CD8-positive, alpha-beta memory T cell (primary cell): ENCODE measurements around the gene CEP170B. TPM values are rescaled to one million over a fixed set of nuclear protein-coding genes. Genes with fewer than 3 reads are reported as not detected.

Experiments
- CTCF ChIA-PET: fragments of 350-600 bp; sonication (Branson Sonifier 250); formaldehyde crosslinking; loops from one replicate; lab custom pipeline; 2021; ENCODE audit warnings: antibody characterized with exemption; lab: Charles Lee
- POLR2A ChIA-PET: fragments of 350-600 bp; sonication (Branson Sonifier 250); formaldehyde crosslinking; loops from one replicate; lab custom pipeline; 2021; ENCODE audit warnings: antibody characterized with exemption; lab: Charles Lee
- DNase-seq, 5 donors: peaks; one replicate each; pipeline versions ENCODE4 v3.0.0 to v3.0.0-alpha.2; 2020 to 2022; ENCODE audit warnings: mixed read lengths in 1 of 5
- H3K27ac ChIP-seq: one replicate; pipeline ENCODE4 v1.7.0; 2013; ENCODE audit warnings: low read depth, mild to moderate bottlenecking, low read length, moderate library complexity
- H3K27me3 ChIP-seq: 2 replicates; pipeline ENCODE4 v1.7.0; 2013; ENCODE audit warnings: low read length, mild to moderate bottlenecking; ENCODE audit not compliant: insufficient read depth, poor library complexity, severe bottlenecking
- H3K36me3 ChIP-seq: 2 replicates; pipeline ENCODE4 v1.7.0; 2013; ENCODE audit warnings: mild to moderate bottlenecking, low read length, moderate library complexity; ENCODE audit not compliant: insufficient read depth
- H3K4me1 ChIP-seq: 2 replicates; pipeline ENCODE4 v1.7.0; 2013; ENCODE audit warnings: mild to moderate bottlenecking, low read length, moderate library complexity; ENCODE audit not compliant: insufficient read depth
- H3K4me3 ChIP-seq: 2 replicates; pipeline ENCODE4 v1.7.0; 2013; ENCODE audit warnings: mild to moderate bottlenecking, low read length
- H3K9me3 ChIP-seq: 2 replicates; pipeline ENCODE4 v1.7.0; 2013; ENCODE audit warnings: mild to moderate bottlenecking, low read length
- H3K27ac Mint-ChIP-seq, 8 donors: one replicate each; pipeline ENCODE4 v1.8.0; 2020 to 2021; ENCODE audit warnings: mixed read lengths in 8 of 8, mild to moderate bottlenecking in 6 of 8, inconsistent platforms in 3 of 8, moderate library complexity in 3 of 8
- H3K27me3 Mint-ChIP-seq, 2 donors: one replicate each; pipeline ENCODE4 v1.8.0; 2020 to 2021; ENCODE audit warnings: mixed read lengths in 2 of 2, mild to moderate bottlenecking in 1 of 2, moderate library complexity in 1 of 2
- H3K36me3 Mint-ChIP-seq, 3 donors: one replicate each; pipeline ENCODE4 v1.8.0; 2020 to 2021; ENCODE audit warnings: mixed read lengths in 3 of 3, inconsistent platforms in 1 of 3, mild to moderate bottlenecking in 1 of 3
- H3K4me1 Mint-ChIP-seq, 3 donors: one replicate each; pipeline ENCODE4 v1.8.0; 2020 to 2021; ENCODE audit warnings: mixed read lengths in 3 of 3, inconsistent platforms in 1 of 3, mild to moderate bottlenecking in 1 of 3
- H3K4me3 Mint-ChIP-seq, 7 donors: one replicate each; pipeline ENCODE4 v1.8.0; 2020 to 2021; ENCODE audit warnings: mixed read lengths in 7 of 7, mild to moderate bottlenecking in 6 of 7, moderate library complexity in 4 of 7, inconsistent platforms in 2 of 7
- H3K9me3 Mint-ChIP-seq, 5 donors: one replicate each; pipeline ENCODE4 v1.8.0; 2020 to 2022; ENCODE audit warnings: mixed read lengths in 5 of 5, mild to moderate bottlenecking in 3 of 5, moderate library complexity in 2 of 5, inconsistent platforms in 1 of 5
- polyA plus RNA-seq: library from polyadenylated mRNA; unstranded; fragments of 300-500 nt; fragmentation: Illumina TruSeq; gene quantifications from one replicate; pipeline ENCODE4 v1.2.3, GENCODE V29; 2021
- total RNA-seq, 2 experiments: library from RNA; stranded (reverse); gene quantifications; one replicate each; pipeline ENCODE4 v1.2.3, GENCODE V29; 2021

CEP170B gene
- total and polyA plus RNA-seq, 3 experiments from 2014 or later = 6.4 to 6.7 TPM; not detected in 1

DNA sequence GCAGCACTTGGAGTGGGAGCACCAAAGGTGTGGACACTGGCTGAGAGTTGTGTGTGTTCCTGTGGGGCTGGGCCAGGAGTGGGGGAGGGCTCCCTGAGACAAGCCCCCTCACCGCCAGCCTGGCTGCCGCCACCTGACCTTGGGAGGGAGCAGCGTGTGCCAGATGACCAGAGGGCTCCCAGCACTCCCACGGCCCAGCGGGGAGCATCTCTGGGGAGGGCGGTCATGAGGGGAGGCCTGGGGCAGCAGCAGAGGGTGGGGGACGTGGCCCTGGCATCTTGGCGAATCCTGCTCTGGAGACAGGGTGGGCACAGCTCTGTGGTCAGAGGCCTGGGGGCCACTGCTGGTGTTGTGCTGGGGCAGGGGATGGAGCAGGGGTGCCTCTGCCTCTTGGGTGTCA, 10.7 kb downstream of the CEP170B start:
- Mint-ChIP-seq H3K9me3 (no peaks in the 10 kb centered on the region), H3K27me3 (peaks cover 0 to 5% of the 10 kb centered on the region in 2 donors), H3K4me3 (no peak overlapping the region), H3K27ac (peak overlapping the region in 1 of 8 donors; percentile 15), H3K36me3 (peaks cover 0 to 2% (median 0%) of the 10 kb centered on the region in 3 donors), H3K4me1 (peaks cover 0 to 5% (median 0%) of the 10 kb centered on the region in 3 donors)
- no peaks in the 10 kb centered on the region for H3K9me3 ChIP-seq
- H3K4me3 ChIP-seq = no peak overlapping the region
- no peaks in the 10 kb centered on the region for H3K36me3 ChIP-seq
- no peak for DNase-seq
- H3K27me3 ChIP-seq = no peaks in the 10 kb centered on the region
- ChIA-PET POLR2A (no interaction called here), CTCF (no interaction called here)
- no peaks in the 10 kb centered on the region for H3K4me1 ChIP-seq
- H3K27ac ChIP-seq = no peak overlapping the region

DNA sequence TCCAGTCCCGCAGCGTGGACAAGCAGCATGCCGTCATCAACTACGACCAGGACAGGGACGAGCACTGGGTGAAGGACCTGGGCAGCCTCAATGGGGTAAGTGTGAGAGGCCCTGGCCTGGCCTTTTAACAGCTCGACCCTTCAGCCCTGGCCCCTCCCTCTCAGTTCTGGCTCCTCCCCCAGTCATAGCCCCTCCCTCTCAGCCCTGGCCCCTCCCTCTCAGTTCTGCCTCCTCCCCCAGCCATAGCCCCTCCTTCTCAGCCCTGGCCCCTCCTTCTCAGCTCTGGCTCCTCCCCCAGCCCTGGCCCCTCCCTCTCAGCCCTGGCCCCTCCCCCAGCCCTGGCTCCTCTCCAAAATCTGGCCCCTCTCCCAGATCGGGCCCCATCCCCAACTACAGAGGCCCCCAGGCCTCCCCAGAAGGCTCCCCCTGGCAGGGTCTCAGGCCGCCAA, 11.2 kb downstream of the CEP170B start:
- CTCF ChIA-PET = no interaction called here
- H3K27me3 ChIP-seq = no peaks in the 10 kb centered on the region
- peak in 2 of 5 donors; percentile 20 to 22 for DNase-seq
- Mint-ChIP-seq H3K36me3 (peaks cover 0 to 2% (median 0%) of the 10 kb centered on the region in 3 donors), H3K4me3 (no peak overlapping the region), H3K9me3 (no peaks in the 10 kb centered on the region), H3K4me1 (peaks cover 0 to 5% (median 0%) of the 10 kb centered on the region in 3 donors), H3K27me3 (peaks cover 0 to 5% of the 10 kb centered on the region in 2 donors), H3K27ac (peak overlapping the region in 2 of 8 donors; percentile 15 to 72)
- POLR2A ChIA-PET = no interaction called here
- H3K4me3 ChIP-seq = no peak overlapping the region
- no peaks in the 10 kb centered on the region for H3K36me3 ChIP-seq
- no peak overlapping the region for H3K27ac ChIP-seq
- H3K9me3 ChIP-seq = no peaks in the 10 kb centered on the region
- H3K4me1 ChIP-seq = no peaks in the 10 kb centered on the region

DNA sequence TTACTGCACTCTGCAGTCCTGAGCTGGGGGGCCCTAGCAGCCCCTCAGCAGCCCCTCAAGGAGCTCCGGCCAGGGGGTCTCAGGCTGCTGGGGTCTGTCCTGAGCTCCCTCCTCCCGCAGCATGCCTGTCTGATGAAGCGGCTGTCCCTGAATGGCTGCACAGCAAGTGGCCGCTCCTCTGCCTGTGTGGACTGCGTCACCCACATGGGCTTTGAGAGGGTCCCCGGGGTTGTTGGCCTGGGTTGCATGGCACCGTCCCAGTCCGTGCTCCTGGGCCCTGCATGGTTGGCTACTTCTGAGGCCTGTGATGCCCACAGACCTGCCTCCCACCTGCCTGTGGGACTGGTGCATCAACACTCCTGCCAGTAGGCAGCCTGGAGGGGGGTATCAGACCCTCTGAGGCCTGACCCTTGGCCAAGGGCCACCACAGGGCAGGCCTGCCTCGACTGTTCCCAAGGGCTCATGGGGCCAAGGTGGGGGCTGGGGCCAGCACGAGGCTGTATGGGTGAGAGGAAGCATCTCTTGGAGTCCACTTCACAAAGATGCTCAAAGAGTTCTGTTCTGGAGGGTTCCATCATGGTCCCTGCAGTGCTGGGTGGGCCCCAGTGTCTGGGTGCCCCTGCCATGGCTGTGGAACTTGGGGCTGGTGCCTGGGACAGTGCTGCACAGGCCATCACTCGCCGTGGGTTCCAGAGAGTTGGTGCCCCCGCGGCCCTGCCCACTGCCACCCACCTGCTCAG, 12.2 kb downstream of the CEP170B start:
- Mint-ChIP-seq H3K4me3 (no peak overlapping the region), H3K27ac (no peak overlapping the region), H3K27me3 (peaks cover 3 to 5% of the 10 kb centered on the region in 2 donors), H3K36me3 (peaks cover 0 to 2% (median 0%) of the 10 kb centered on the region in 3 donors), H3K9me3 (no peaks in the 10 kb centered on the region), H3K4me1 (peaks cover 0 to 5% (median 0%) of the 10 kb centered on the region in 3 donors)
- no peaks in the 10 kb centered on the region for H3K27me3 ChIP-seq
- H3K27ac ChIP-seq = no peak overlapping the region
- no peaks in the 10 kb centered on the region for H3K9me3 ChIP-seq
- POLR2A ChIA-PET = no interaction called here
- no peak for DNase-seq
- H3K4me1 ChIP-seq = no peaks in the 10 kb centered on the region
- CTCF ChIA-PET = no interaction called here
- no peak overlapping the region for H3K4me3 ChIP-seq
- no peaks in the 10 kb centered on the region for H3K36me3 ChIP-seq

DNA sequence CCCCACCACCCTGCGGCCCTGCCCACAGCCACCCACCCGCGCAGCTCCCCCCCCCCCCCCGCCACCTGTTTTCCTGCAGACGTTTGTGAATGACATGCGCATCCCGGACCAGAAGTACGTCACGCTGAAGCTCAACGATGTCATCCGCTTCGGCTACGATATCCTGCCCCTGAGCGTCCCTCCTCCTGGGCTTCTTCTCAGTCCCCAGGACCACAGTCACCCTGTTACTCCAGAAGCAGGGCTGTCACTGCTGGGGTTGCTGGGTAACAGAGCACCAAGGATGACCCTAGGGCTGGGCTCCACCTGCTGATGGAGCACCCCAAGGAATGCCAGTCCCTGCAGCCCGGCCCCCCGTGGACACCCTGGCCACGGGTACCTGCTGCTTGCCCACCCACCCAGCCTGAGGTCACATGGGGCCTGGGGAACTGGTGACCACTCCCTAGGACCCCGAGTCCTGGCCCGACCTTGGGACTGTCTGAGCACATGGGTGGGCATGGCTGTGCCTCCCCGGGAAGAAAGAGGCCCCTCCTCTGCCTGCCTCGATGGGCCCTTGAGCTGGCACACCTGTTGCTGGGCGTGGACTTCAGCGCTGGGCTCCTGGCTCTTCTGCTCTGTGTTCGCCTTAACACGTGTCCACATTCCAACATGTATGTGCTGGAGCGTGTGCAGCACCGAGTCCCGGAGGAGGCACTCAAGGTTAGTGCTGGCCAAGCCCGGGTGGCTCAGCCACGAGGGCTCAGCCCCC, 12.9 kb downstream of the CEP170B start:
- ChIA-PET POLR2A (no interaction called here), CTCF (no interaction called here)
- H3K4me1 ChIP-seq = no peaks in the 10 kb centered on the region
- H3K36me3 ChIP-seq = no peaks in the 10 kb centered on the region
- H3K27ac Mint-ChIP-seq = no peak overlapping the region
- H3K4me3 ChIP-seq = no peak overlapping the region
- peaks cover 0 to 2% (median 0%) of the 10 kb centered on the region in 3 donors for H3K36me3 Mint-ChIP-seq
- H3K4me1 Mint-ChIP-seq = no peaks in the 10 kb centered on the region
- no peaks in the 10 kb centered on the region for H3K27me3 ChIP-seq
- H3K9me3 ChIP-seq = no peaks in the 10 kb centered on the region
- no peaks in the 10 kb centered on the region for H3K9me3 Mint-ChIP-seq
- DNase-seq = no peak
- peaks cover 0 to 3% of the 10 kb centered on the region in 2 donors for H3K27me3 Mint-ChIP-seq
- H3K4me3 Mint-ChIP-seq = no peak overlapping the region
- H3K27ac ChIP-seq = no peak overlapping the region

DNA sequence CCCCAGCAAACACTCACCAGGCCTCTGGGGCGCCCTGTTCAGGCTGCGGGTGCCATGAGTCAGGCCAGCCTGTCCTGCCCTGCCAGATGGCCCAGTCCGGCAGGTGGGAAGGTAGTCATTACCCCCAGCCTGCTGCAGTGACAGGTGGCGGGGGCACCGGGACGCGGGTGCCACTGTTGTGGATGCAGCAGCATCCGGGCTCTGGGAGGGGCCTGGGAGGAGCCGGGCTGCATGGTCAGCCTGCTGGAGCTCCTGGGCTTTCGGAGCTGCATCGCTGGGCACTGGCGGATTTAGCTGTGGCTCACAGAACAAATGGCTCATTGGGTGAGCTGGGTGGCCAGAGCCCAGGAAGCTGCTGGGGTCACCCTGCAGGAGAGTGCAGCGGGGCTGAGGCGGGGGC, 13.5 kb downstream of the CEP170B start:
- no peak overlapping the region for H3K27ac Mint-ChIP-seq
- no peaks in the 10 kb centered on the region for H3K4me1 ChIP-seq
- H3K36me3 Mint-ChIP-seq = peaks cover 0 to 2% (median 0%) of the 10 kb centered on the region in 3 donors
- H3K4me3 ChIP-seq = no peak overlapping the region
- no peak overlapping the region for H3K4me3 Mint-ChIP-seq
- no peaks in the 10 kb centered on the region for H3K27me3 ChIP-seq
- peak in 1 of 5 donors; percentile 33 for DNase-seq
- no peaks in the 10 kb centered on the region for H3K9me3 Mint-ChIP-seq
- no peaks in the 10 kb centered on the region for H3K9me3 ChIP-seq
- no peaks in the 10 kb centered on the region for H3K4me1 Mint-ChIP-seq
- H3K36me3 ChIP-seq = no peaks in the 10 kb centered on the region
- ChIA-PET POLR2A (no interaction called here), CTCF (no interaction called here)
- H3K27me3 Mint-ChIP-seq = peaks cover 0 to 3% of the 10 kb centered on the region in 2 donors
- H3K27ac ChIP-seq = no peak overlapping the region

DNA sequence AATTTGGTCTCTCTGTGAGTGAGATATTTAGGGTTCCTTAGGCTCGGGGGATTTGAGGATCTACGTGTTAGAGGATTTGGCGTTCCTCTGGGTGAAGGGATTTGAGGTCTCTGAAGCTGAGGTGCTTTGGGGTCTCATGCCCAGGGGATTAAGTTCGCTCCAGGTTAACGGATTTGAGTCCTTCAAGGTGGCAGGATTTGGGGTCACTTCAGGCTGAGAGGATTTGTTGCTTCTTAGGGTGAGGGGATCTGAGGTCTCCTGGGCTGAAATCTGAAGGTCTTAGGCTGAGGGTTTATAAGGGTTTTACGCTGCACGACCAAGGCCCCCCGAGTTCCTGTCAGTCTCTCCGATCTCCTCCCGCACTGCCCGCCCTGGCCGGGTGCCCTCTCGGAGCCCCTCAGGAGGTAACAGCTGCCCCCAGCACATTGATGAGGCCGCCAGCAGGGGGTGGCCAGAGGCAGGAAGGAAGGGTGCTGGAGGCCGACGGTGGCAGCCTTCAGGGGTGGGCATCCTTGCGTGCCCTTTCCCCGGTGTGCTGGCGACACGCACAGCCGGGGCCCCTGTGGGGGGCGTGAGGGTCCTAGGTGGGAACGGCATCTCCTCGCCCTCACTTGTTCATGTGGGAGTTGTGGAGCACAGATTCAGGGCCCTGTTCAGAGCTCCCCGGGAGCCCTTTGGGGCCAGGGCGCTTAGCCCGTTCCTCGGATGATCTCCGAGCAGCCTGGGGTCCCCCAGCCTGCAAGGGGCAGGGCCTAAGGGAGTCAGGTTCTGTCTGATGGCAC, 14.3 kb downstream of the CEP170B start:
- no peaks in the 10 kb centered on the region for H3K36me3 ChIP-seq
- no peaks in the 10 kb centered on the region for H3K4me1 ChIP-seq
- H3K36me3 Mint-ChIP-seq = peaks cover 0 to 2% (median 0%) of the 10 kb centered on the region in 3 donors
- no peaks in the 10 kb centered on the region for H3K9me3 Mint-ChIP-seq
- H3K27me3 Mint-ChIP-seq = peaks cover 0 to 3% of the 10 kb centered on the region in 2 donors
- H3K9me3 ChIP-seq = no peaks in the 10 kb centered on the region
- H3K27ac Mint-ChIP-seq = peak overlapping the region in 1 of 8 donors; percentile 13
- H3K4me3 Mint-ChIP-seq = no peak overlapping the region
- ChIA-PET POLR2A (no interaction called here), CTCF (no interaction called here)
- DNase-seq = peak in 1 of 5 donors; percentile 36
- no peaks in the 10 kb centered on the region for H3K27me3 ChIP-seq
- H3K4me1 Mint-ChIP-seq = no peaks in the 10 kb centered on the region
- no peak overlapping the region for H3K27ac ChIP-seq
- no peak overlapping the region for H3K4me3 ChIP-seq

DNA sequence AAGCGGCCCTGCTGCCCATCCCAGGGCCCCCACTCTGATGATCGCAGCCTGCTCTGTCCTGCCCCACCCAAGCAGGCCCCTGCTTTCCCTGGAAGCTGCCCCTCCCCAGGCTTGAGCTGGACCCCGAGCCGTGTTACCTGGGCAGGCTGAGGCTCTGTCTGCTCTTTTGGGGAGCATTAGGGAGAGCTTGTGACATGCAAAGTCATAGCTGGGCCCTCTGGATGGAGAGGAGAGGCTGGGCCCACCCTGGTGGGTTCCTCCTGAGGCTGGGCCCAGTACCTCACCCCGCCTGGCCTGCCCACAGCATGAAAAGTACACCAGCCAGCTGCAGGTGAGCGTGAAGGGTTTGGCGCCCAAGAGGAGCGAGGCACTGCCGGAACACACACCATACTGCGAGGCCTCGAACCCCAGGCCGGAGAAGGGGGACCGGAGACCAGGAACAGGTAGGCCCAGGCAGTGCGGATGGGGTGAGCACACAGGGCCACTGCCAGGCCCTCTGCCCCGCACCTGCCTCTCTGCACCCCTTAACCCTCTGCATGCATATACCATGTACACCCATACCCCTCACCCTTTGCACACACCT, 15.0 kb downstream of the CEP170B start:
- ChIA-PET CTCF (no interaction called here), POLR2A (no interaction called here)
- H3K4me1 ChIP-seq = no peaks in the 10 kb centered on the region
- H3K9me3 ChIP-seq = no peaks in the 10 kb centered on the region
- H3K36me3 ChIP-seq = no peaks in the 10 kb centered on the region
- H3K27ac Mint-ChIP-seq = no peak overlapping the region
- no peaks in the 10 kb centered on the region for H3K27me3 ChIP-seq
- peaks cover 0 to 2% (median 0%) of the 10 kb centered on the region in 3 donors for H3K36me3 Mint-ChIP-seq
- DNase-seq = peak in 1 of 5 donors; percentile 22
- H3K27me3 Mint-ChIP-seq = peaks cover 0 to 3% of the 10 kb centered on the region in 2 donors
- no peak overlapping the region for H3K4me3 Mint-ChIP-seq
- no peak overlapping the region for H3K4me3 ChIP-seq
- no peak overlapping the region for H3K27ac ChIP-seq
- no peaks in the 10 kb centered on the region for H3K9me3 Mint-ChIP-seq
- no peaks in the 10 kb centered on the region for H3K4me1 Mint-ChIP-seq
